Endothelial cell of umbilical vein (primary cell): Measurements from ENCODE around the gene DPF1. TPM values are rescaled to one million over a fixed set of nuclear protein-coding genes. Genes with fewer than 3 reads are reported as not detected.
"Not testable (repeated sequence)": the region's sequence is repeated elsewhere in the genome, so short reads cannot be mapped to it uniquely, and the experiment has no call there.

Experiments
- BruUV-seq: library from RNA; stranded (reverse); fragments of 400-500 nt; replicated peaks from 2 replicates; lab custom pipeline; 2021; lab: Mats Ljungman, UMichigan
- CTCF ChIA-PET: fragments of 300-600, 350-600 bp; sonication (Branson Sonifier 250); formaldehyde crosslinking; loops from one replicate; lab custom pipeline; 2021; ENCODE audit warnings: antibody characterized with exemption, inconsistent platforms; lab: Charles Lee
- POLR2A ChIA-PET: fragments of 300-600, 350-600 bp; sonication (Branson Sonifier 250); formaldehyde crosslinking; loops from one replicate; lab custom pipeline; 2021; ENCODE audit warnings: antibody characterized with exemption, inconsistent platforms; lab: Charles Lee
- DNase-seq: peaks from one replicate; pipeline ENCODE4 v3.0.0-alpha.2; 2011; ENCODE audit warnings: low read depth, low spot score
- FAIRE-seq: peaks from 2 replicates; lab custom pipeline; 2011; peaks lifted over from hg19 to GRCh38; lab: Jason Lieb, UNC
- H2AFZ ChIP-seq: 2 replicates; pipeline ENCODE4 v1.6.0; 2012; ENCODE audit warnings: low read depth, low read length, control low read depth, inconsistent platforms
- H3K27ac ChIP-seq: 2 replicates; pipeline ENCODE4 v1.5.1; 2011; ENCODE audit warnings: low read depth, mild to moderate bottlenecking, control low read depth, low read length, moderate library complexity; ENCODE audit not compliant: insufficient read depth
- H3K27me3 ChIP-seq, 2 experiments: 2 replicates each; pipeline versions ENCODE4 v1.6.0 to v1.6.1; 2011; ENCODE audit warnings: low read length in 2 of 2, mixed read lengths in 1 of 2; ENCODE audit not compliant: control insufficient read depth in 2 of 2, insufficient read depth in 2 of 2
- H3K36me3 ChIP-seq, 2 experiments: 2 replicates in 1 of 2; 3 replicates in 1 of 2; pipeline ENCODE4 v1.5.1; 2011; ENCODE audit warnings: low read length in 2 of 2, mild to moderate bottlenecking in 1 of 2, moderate library complexity in 1 of 2; ENCODE audit not compliant: control insufficient read depth in 2 of 2, insufficient read depth in 2 of 2; ENCODE audit errors: extremely low read depth in 1 of 2
- H3K4me1 ChIP-seq: 3 replicates; pipeline ENCODE4 v1.5.1; 2011; ENCODE audit warnings: mild to moderate bottlenecking, low read length; ENCODE audit not compliant: control insufficient read depth, insufficient read depth; ENCODE audit errors: extremely low read depth
- H3K4me2 ChIP-seq: 2 replicates; pipeline ENCODE4 v1.6.1; 2011; ENCODE audit warnings: low read length, control low read depth, mixed read lengths; ENCODE audit not compliant: insufficient read depth
- H3K4me3 ChIP-seq, 3 experiments: fragments of 200-600 bp in 1 of 3; sonication (generic), shearing (Covaris generic) in 1 of 3; replicated peaks in 1 of 3; 2 replicates each; pipeline ENCODE4 v1.5.1; 2011 to 2016; ENCODE audit warnings: control low read depth in 3 of 3, low read length in 3 of 3, mild to moderate bottlenecking in 2 of 3, inconsistent platforms in 1 of 3, low read depth in 1 of 3, moderate library complexity in 1 of 3; ENCODE audit not compliant: insufficient read depth in 1 of 3
- H3K79me2 ChIP-seq: 2 replicates; pipeline ENCODE4 v1.6.0; 2012; ENCODE audit warnings: low read length, inconsistent platforms; ENCODE audit not compliant: control insufficient read depth, insufficient read depth
- H3K9ac ChIP-seq: replicated peaks from 2 replicates; pipeline ENCODE3; 2011; ENCODE audit warnings: low read length, control low read depth; ENCODE audit not compliant: insufficient read depth; ENCODE audit errors: extremely low read depth
- H3K9me1 ChIP-seq: replicated peaks from 3 replicates; pipeline ENCODE4 v1.6.0; 2011; ENCODE audit warnings: mild to moderate bottlenecking, low read length; ENCODE audit not compliant: control insufficient read depth, insufficient read depth; ENCODE audit errors: extremely low read depth
- H3K9me3 ChIP-seq: replicated peaks from 2 replicates; pipeline ENCODE4 v1.5.1; 2012; ENCODE audit warnings: low read length, inconsistent platforms; ENCODE audit not compliant: control insufficient read depth, insufficient read depth
- H4K20me1 ChIP-seq: replicated peaks from 2 replicates; pipeline ENCODE3; 2011; ENCODE audit warnings: mild to moderate bottlenecking, low read length; ENCODE audit not compliant: control insufficient read depth, insufficient read depth; ENCODE audit errors: extremely low read depth
- EZH2 ChIP-seq: IDR thresholded peaks from 2 replicates; pipeline ENCODE4 v1.6.1; 2012; ENCODE audit warnings: borderline replicate concordance, low read depth, mild to moderate bottlenecking, moderate library complexity, low read length, inconsistent platforms; ENCODE audit not compliant: severe bottlenecking
- FOS ChIP-seq: IDR thresholded peaks from 2 replicates; pipeline ENCODE4 v1.6.1; 2011; ENCODE audit warnings: mild to moderate bottlenecking, low read length, moderate library complexity, borderline replicate concordance; ENCODE audit not compliant: insufficient read depth
- GATA2 ChIP-seq: IDR thresholded peaks from 2 replicates; pipeline ENCODE4 v1.7.0; 2011; ENCODE audit warnings: low read depth, mild to moderate bottlenecking, moderate library complexity, mixed read lengths, low read length; ENCODE audit not compliant: insufficient read length, insufficient read depth
- JUN ChIP-seq: IDR thresholded peaks from 2 replicates; pipeline ENCODE4 v1.6.1; 2011; ENCODE audit warnings: borderline replicate concordance, low read depth; ENCODE audit not compliant: insufficient read length, insufficient read depth
- MYC ChIP-seq: IDR thresholded peaks from one replicate; pipeline ENCODE4 v1.6.1; 2011; ENCODE audit warnings: mild to moderate bottlenecking, low read depth, low read length
- POLR2A ChIP-seq: IDR thresholded peaks from 2 replicates; pipeline ENCODE4 v1.6.1; 2012; ENCODE audit warnings: low read depth, mild to moderate bottlenecking, control low read depth, low read length
- POLR2AphosphoS5 ChIP-seq: IDR thresholded peaks from 2 replicates; pipeline ENCODE4 v1.6.1; 2012; ENCODE audit warnings: low read depth, mild to moderate bottlenecking, control low read depth, low read length, moderate library complexity; ENCODE audit not compliant: insufficient read depth
- dilution Hi-C: fragments of 300-500 bp; cut with MboI; formaldehyde crosslinking; loops from one replicate; pipeline ENCODE4 v1.15.0; 2019; ENCODE audit warnings: low sequenced_read_pairs; ENCODE audit not compliant: extremely low pct_ligation_motif_present
- intact Hi-C: fragments of 100-400 bp; cut with micrococcal nuclease; formaldehyde crosslinking; loops from one replicate; pipeline ENCODE4 v1.10.0; 2022
- polyA plus RNA-seq, 4 experiments: library from polyadenylated mRNA; depleted of rRNA in 3 of 4; stranded (reverse) in 3 of 4; unstranded in 1 of 4; fragments of >200 nt; gene quantifications; 2 replicates each; pipeline versions ENCODE4 v1.2.1 to v1.2.3, GENCODE V29; 2011 to 2012; ENCODE audit warnings: missing spikeins in 1 of 4
- total RNA-seq: library from RNA; stranded (reverse); gene quantifications from 2 replicates; pipeline ENCODE4 v1.2.3, GENCODE V29; 2021
- TF ChIP-seq, protein P1 (sequence below): IDR thresholded peaks from 2 replicates; pipeline ENCODE4 v1.6.1; 2011; ENCODE audit not compliant: insufficient read depth, insufficient read length
- TF ChIP-seq, protein P2 (sequence below), 2 donors: IDR thresholded peaks; 1 replicate in 1 of 2; 2 replicates in 1 of 2; pipeline ENCODE4 v1.5.1; 2011; ENCODE audit warnings: low read length in 2 of 2, mild to moderate bottlenecking in 2 of 2, moderate library complexity in 2 of 2, control low read depth in 1 of 2, inconsistent platforms in 1 of 2, low read depth in 1 of 2; ENCODE audit not compliant: insufficient read depth in 1 of 2; ENCODE audit errors: extremely low read depth in 1 of 2

Gene DPF1
- total and polyA plus RNA-seq, 2 donors (not counting 3 experiments of a cell fraction or from before 2014, with no cell fraction given): 2.0 to 3.9 TPM

DNA sequence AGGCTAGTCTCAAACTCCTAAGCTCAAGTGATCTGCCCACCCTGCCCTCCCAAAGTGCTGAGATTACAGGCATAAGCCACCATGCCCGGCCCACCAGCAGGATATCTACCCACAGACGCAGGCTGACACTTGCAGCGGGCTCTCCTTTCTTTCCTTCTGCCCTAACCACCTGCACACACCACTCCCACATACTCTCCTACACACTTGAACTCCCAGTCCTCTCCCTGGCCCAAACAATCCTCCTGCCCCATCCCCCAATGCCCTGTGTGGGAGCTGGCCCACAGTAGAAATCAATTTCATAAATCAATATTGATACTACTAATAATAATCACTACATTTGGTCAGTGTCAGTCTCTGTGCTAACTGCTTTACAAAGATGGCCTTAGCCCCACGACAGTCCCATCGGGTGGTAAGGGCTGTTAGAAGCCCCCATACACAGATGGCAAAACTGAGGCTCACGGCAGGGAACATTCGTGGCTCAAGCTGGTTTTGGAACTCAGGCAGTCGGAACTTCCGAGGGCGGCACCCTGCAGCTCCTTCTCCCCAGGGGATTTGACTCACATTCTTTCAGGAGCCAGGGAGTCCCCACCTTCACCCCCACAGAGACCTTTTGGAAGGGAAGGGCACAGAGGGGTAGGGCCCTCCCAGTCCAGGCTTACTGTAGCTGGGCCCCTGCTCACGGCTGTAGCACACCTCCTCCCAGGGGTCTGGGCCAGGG lies 3.4 kb upstream of the DPF1 start:
- Histone ChIP-seq H3K36me3 (no peaks in the 10 kb centered on the region), H3K27ac (no peak overlapping the region), H3K4me2 (no peak overlapping the region), H4K20me1 (no peaks in the 10 kb centered on the region), H3K79me2 (no peaks in the 10 kb centered on the region), H3K9me3 (no peaks in the 10 kb centered on the region), H3K4me3 (no peak overlapping the region), H3K4me1 (peaks cover 12% of the 10 kb centered on the region), H2AFZ (no peak overlapping the region), H3K9me1 (no peaks in the 10 kb centered on the region), H3K9ac (no peak overlapping the region), H3K27me3 (peaks cover 9 to 14% of the 10 kb centered on the region in 2 experiments)
- intact Hi-C loops (loop anchor here (10.0 kb wide), 1 partner anchor 223 kb away; no protein-coding TSS in a partner anchor), dilution Hi-C loops (no loop called here)
- DNase-seq: no peak
- TF ChIP-seq POLR2AphosphoS5 (no peak), MYC (no peak), EZH2 (no peak), FOS (no peak), JUN (no peak), POLR2A (no peak), GATA2 (no peak)
- TF ChIP-seq, protein P1, sequence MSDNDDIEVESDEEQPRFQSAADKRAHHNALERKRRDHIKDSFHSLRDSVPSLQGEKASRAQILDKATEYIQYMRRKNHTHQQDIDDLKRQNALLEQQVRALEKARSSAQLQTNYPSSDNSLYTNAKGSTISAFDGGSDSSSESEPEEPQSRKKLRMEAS: no peak
- TF ChIP-seq, protein P2, sequence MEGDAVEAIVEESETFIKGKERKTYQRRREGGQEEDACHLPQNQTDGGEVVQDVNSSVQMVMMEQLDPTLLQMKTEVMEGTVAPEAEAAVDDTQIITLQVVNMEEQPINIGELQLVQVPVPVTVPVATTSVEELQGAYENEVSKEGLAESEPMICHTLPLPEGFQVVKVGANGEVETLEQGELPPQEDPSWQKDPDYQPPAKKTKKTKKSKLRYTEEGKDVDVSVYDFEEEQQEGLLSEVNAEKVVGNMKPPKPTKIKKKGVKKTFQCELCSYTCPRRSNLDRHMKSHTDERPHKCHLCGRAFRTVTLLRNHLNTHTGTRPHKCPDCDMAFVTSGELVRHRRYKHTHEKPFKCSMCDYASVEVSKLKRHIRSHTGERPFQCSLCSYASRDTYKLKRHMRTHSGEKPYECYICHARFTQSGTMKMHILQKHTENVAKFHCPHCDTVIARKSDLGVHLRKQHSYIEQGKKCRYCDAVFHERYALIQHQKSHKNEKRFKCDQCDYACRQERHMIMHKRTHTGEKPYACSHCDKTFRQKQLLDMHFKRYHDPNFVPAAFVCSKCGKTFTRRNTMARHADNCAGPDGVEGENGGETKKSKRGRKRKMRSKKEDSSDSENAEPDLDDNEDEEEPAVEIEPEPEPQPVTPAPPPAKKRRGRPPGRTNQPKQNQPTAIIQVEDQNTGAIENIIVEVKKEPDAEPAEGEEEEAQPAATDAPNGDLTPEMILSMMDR (IDR thresholded peaks at IDR 0.05; ENCODE audit: extremely low read depth in 1 of 2, insufficient read depth in 1 of 2, low read depth in 1 of 2, low read length in 2 of 2): no peak
- BruUV-seq: no TSS peak
- POLR2A ChIA-PET: no interaction called here
- FAIRE-seq: no peak
- CTCF ChIA-PET: interaction anchor here (0.7 to 3.6 kb wide), 12 partner anchors 8 to 325 kb away, joined by 3 to 28 read pairs (median 4); partner anchors contain the start of genes CATSPERG, GGN, KCNK6 and PSMD8

DNA sequence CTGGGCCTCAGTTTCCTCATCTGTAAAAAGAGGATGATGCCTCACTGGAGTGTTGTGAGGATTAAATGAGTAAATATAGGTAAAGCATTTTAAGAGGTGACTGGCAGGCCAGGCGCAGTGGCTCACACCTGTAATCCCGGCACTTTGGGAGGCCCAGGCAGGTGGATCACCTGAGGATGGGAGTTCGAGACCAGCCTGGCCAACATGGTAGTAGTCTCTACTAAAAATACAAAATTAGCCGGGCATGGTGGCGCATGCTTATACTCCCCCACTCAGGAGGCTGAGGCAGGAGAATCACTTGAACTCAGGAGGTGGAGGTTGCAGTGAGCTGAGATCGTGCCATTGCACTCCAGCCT lies 819 bp upstream of the DPF1 start:
- BruUV-seq, H3K36me3 ChIP-seq, H3K4me2 ChIP-seq, DNase-seq, H3K9me1 ChIP-seq, H3K9ac ChIP-seq, H3K27ac ChIP-seq, H3K4me3 ChIP-seq, POLR2A ChIA-PET, H2AFZ ChIP-seq, dilution Hi-C loops, H3K79me2 ChIP-seq, H3K9me3 ChIP-seq, H3K27me3 ChIP-seq, FAIRE-seq, H4K20me1 ChIP-seq: not testable (repeated sequence)
- H3K4me1 ChIP-seq: peaks cover 12% of the 10 kb centered on the region
- CTCF ChIA-PET: interaction anchor here (0.8 to 3.6 kb wide), 10 partner anchors 10 to 327 kb away, joined by 3 to 28 read pairs (median 4); partner anchors contain the start of genes CATSPERG and GGN
- intact Hi-C loops: loop anchor here (1.0 to 10.0 kb wide), 2 partner anchors 220 to 327 kb away; no protein-coding TSS in a partner anchor
